EL (cell line): ENCODE data around the gene KRTAP10-5.
"Not testable (repeated sequence)": the region's sequence is repeated elsewhere in the genome, so short reads cannot be mapped to it uniquely, and the experiment has no call there.

Experiments
- DNase-seq: peaks from one replicate; pipeline ENCODE4 v3.0.0-alpha.2; 2016

Gene KRTAP10-5, protein sequence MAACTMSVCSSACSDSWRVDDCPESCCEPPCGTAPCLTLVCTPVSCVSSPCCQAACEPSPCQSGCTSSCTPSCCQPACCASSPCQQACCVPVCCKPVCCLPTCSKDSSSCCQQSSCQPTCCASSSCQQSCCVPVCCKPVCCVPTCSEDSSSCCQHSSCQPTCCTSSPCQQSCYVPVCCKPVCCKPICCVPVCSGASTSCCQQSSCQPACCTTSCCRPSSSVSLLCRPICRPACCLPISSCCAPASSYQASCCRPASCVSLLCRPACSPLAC

DNA sequence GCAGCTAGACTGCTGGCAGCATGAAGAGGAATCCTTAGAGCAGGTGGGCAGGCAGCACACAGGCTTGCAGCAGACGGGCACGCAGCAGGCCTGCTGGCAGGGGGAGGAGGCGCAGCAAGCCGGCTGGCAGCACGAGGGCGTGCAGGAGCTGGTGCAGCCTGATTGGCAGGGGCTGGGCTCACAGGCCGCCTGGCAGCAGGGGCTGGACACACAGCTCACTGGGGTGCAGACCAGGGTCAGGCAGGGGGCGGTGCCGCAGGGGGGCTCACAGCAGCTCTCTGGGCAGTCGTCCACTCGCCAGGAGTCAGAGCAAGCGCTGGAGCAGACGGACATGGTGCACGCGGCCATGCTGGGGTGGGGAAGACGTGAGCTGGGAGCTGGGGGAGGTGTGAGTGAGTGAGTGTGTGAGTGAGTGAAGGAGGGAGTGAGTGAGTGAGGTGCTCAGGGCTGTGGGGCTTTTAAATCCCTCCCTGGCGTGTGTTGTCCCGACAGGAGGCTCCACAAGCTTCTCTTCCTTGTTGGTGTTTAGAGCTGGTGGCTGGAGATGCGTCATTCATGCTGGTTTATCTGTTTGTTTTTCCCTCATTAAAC is at the start of gene KRTAP10-5:
TSS of gene KRTAP10-5 (minus strand) at position 374 of the 591 bp plus-strand sequence. CDS start at position 348, 26 bp downstream.
- not testable (repeated sequence) for DNase-seq

DNA sequence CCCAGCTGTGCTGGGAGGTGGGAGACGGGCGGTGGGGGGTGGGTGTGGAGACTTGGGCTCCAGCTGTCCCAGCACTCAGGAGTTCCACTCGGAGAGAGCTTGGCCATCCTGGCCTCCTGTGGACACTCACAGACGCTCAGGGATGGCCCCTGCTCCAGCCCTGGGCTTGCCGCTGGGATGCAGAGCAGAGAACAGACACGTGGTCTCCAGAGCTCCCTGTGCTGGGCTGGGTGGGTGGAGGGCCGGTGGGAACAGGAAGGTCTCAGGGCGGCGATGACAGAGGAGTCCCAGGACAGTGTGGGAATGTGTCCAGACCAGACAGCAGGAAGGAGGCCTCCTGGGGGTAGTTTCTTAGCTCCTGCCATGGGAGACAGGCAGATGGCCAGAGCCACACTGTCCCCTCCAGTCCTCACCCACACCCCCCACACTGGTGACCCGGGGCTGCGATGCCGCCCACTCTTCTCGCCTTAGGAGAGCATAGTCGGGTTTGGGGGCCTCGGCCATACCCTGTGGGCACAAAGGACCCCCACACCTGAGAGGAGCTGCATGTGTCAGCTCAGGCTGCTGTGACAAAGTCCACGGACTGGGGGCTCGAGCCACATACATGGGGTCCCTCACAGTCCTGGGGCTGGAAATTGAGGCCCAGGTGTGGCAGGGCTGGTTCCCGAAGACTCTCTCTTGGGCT is 48.4 kb upstream of the KRTAP10-5 start:
- no peak for DNase-seq

- not testable (repeated sequence) for DNase-seq
Observed at GRCh38 chr21:44627831-44628233, 47.4 kb upstream of the KRTAP10-5 start.

GRCh38 chr21:44627181-44627822 is 46.9 kb upstream of the KRTAP10-5 start:
- not testable (repeated sequence) for DNase-seq

- DNase-seq, result no peak
Observed at GRCh38 chr21:44626673-44627143, 46.3 kb upstream of the KRTAP10-5 start, which contains the start of gene KRTAP10-9. TSS of gene KRTAP10-9 (plus strand) at chr21:44627093. CDS start at chr21:44627172, 79 bp downstream.

GRCh38 chr21:44626262-44626661 is 45.9 kb upstream of the KRTAP10-5 start:
- no peak for DNase-seq

DNA sequence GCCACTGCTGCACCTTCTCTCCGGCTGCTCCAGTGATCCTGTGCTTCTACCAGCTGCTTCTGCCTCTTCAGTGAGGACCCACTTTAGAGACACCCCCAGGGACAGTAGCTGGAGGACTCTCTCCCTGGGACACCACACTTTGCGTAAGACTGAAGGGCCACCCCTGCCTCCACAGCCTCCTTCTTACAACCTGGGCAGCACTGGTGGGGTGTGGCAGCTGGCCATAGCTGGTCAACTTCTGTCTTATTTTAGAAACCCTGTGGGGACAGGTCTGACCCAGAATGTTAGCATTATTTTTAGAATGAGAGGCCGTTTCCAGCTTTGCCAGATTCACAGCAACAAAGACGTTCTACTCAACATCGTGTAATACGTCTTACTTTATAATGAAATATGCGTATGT is 45.4 kb upstream of the KRTAP10-5 start:
- no peak for DNase-seq

- no peak for DNase-seq
Observed at GRCh38 chr21:44623575-44623974, 43.2 kb upstream of the KRTAP10-5 start.

GRCh38 chr21:44619886-44620285 is 39.5 kb upstream of the KRTAP10-5 start:
- DNase-seq, result no peak

GRCh38 chr21:44618909-44619308 is 38.5 kb upstream of the KRTAP10-5 start:
- no peak for DNase-seq

- DNase-seq, result peak; percentile 7
Observed at GRCh38 chr21:44618504-44618903, 38.1 kb upstream of the KRTAP10-5 start.

GRCh38 chr21:44617071-44617501 is 36.7 kb upstream of the KRTAP10-5 start:
- DNase-seq, result no peak

DNA sequence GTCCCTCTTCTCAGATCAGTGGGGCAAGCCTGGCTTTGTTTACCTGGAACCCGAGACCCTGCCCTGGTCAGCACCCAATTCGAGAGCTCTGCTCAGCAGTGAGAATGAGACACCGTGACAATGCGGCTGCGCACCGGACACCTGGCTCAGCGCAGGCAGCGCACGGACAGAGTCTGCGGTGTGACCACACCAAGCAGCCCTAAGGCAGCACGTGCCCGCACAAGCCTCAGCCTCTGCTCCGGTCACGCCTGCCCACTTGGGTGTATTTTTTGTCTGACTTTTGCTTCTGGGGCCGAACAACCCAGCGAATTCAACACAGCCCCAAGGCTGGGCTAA is 36.2 kb upstream of the KRTAP10-5 start:
- DNase-seq, result no peak

- no peak for DNase-seq
Observed at GRCh38 chr21:44615911-44616590, 35.6 kb upstream of the KRTAP10-5 start.

GRCh38 chr21:44615466-44615865 is 35.1 kb upstream of the KRTAP10-5 start:
- no peak for DNase-seq

DNA sequence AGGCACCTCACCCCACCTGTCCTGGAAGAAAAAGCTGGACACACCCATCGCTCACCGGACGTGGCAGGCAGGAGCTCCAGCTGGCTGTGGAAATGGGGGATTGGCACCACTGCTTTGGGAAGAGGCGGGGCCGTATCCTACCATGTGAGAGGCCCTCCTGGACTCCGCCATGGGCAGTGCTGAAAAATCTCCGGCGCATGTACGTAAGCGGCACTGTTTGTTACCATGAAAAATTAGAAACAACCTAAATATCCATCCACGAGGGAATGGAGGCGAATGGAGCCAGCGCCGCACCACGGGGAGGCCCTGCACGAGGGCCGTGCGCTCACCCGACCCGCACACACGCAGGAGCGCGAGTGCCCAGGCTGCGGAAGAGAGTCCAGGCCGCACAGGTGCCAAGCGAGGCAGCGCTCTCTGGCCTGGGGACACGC is 34.6 kb upstream of the KRTAP10-5 start:
- no peak for DNase-seq

DNA sequence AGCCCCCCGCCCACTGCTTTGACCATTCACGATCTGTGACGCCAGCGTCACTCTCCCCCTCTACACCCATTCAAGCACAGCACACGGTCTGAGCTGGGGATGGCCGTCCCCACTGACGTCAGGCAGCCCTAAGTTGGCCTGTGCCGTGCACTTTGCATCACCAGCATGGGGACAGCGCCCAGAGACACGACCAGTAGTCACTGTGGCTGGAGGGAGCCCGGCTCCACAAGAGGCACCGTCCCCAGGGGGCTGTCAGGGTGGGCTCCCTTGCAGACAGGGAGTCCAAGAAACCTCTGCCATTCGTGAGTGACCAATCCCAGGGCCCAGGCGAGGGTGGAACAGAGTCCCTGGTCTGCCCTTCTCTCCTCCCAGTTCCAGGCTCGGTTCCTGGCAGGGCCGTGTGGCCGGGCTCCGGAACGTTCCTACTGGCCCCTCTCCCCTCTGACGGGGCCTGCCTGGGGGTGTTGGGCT is 33.8 kb upstream of the KRTAP10-5 start:
- DNase-seq, result no peak

DNA sequence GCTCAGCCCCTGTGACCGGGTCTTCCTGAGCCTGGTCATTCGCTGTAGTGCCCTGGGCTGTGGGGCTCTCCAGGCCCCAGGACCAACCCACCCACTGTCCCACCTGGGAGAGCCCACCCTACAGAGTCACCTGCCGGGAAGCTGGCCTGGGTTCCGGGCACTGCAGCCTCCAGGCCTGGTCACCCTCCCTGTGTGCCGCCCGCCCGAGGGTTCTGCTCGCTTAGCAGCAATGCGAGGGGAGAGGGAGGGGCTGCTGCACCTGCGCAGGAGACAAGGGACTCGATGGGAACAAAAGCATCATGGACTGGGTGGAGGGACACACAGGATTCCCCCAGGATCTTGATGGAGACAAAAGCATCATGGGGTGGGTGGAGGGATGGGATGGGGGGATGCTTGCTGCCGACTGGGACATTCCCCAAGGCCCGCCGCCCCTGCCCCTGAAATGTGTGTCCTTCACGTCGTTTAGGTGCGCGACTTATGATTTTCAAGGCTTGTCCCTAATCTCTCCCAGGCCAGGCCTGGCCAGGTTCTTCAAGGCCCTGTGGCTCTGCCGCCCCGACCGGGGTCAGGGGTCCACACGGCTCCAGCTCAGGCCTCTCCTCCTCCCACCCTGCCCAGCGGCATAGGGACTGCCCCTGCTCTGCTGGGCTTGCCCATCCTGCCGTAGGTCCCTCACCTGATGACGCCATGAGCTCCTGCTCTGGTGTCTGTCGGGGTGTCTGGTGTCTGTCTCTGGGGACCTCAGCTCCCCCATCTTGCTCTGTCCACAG is 33.2 kb upstream of the KRTAP10-5 start:
- DNase-seq, result no peak

GRCh38 chr21:44612669-44613229 is 32.3 kb upstream of the KRTAP10-5 start:
- no peak for DNase-seq

DNA sequence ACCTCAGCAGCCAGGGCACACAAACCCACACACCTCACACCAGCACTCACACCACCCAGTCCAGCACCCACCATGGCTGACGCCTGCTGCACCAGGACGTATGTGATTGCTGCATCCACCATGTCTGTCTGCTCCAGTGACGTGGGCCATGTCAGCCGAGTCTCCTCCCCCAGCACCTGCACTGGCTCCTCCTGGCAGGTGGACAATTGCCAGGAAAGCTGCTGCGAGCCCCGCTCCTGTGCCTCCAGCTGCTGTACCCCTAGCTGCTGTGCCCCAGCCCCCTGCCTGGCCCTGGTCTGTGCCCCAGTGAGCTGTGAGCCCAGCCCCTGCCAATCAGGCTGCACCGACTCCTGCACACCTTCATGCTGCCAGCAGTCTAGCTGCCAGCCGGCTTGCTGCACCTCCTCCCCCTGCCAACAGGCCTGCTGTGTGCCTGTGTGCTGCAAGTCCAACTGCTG is 31.7 kb upstream of the KRTAP10-5 start, which contains the start of gene KRTAP10-8:
TSS of gene KRTAP10-8 (plus strand) at position 51 of the 458 bp plus-strand sequence. CDS start at position 73, 22 bp downstream.
- no peak for DNase-seq

GRCh38 chr21:44611551-44611950 is 31.1 kb upstream of the KRTAP10-5 start:
- no peak for DNase-seq
